Sigmoid colon (tissue), 3 donors: ENCODE data around the gene SMARCC1.

ENCODE experiments used
- CTCF ChIP-seq, 4 experiments: fragments of 450-650 bp in 3 of 4; fragments of 200-600 bp in 1 of 4; IDR thresholded peaks; one replicate each; pipeline ENCODE4 v1.5.1; 2016 to 2019; ENCODE audit warnings: antibody characterized with exemption in 4 of 4, mild to moderate bottlenecking in 3 of 4, moderate library complexity in 2 of 4
- POLR2A ChIP-seq, 2 donors: fragments of 450-650 bp; IDR thresholded peaks; one replicate each; pipeline ENCODE4 v1.6.1; 2016; ENCODE audit warnings: antibody characterized with exemption in 2 of 2, mild to moderate bottlenecking in 2 of 2, moderate library complexity in 2 of 2

- no peak for TF ChIP-seq POLR2A (IDR thresholded peaks at IDR 0.05)
- no peak for TF ChIP-seq CTCF (IDR thresholded peaks at IDR 0.05)
These were observed 984 bp upstream of the SMARCC1 start for GRCh38 chr3:47782446-47783308.
